DOHH2 (cell line): ENCODE data around the gene H1-8.

Source experiments
- EZH2phosphoT487 ChIP-seq: fragments of 200-600 bp; sonication (generic); IDR thresholded peaks from 2 replicates; pipeline ENCODE4 v1.6.1; 2017; ENCODE audit warnings: borderline replicate concordance, mild to moderate bottlenecking, antibody characterized with exemption, low read length, moderate library complexity, mixed read lengths
- TF ChIP-seq, protein P1 (sequence below): fragments of 200-600 bp; sonication (generic); IDR thresholded peaks from one replicate; pipeline ENCODE4 v1.5.1; 2014; ENCODE audit warnings: antibody characterized with exemption, mild to moderate bottlenecking, low read depth, low read length; ENCODE audit not compliant: poor library complexity, severe bottlenecking

- TF ChIP-seq, protein P1, sequence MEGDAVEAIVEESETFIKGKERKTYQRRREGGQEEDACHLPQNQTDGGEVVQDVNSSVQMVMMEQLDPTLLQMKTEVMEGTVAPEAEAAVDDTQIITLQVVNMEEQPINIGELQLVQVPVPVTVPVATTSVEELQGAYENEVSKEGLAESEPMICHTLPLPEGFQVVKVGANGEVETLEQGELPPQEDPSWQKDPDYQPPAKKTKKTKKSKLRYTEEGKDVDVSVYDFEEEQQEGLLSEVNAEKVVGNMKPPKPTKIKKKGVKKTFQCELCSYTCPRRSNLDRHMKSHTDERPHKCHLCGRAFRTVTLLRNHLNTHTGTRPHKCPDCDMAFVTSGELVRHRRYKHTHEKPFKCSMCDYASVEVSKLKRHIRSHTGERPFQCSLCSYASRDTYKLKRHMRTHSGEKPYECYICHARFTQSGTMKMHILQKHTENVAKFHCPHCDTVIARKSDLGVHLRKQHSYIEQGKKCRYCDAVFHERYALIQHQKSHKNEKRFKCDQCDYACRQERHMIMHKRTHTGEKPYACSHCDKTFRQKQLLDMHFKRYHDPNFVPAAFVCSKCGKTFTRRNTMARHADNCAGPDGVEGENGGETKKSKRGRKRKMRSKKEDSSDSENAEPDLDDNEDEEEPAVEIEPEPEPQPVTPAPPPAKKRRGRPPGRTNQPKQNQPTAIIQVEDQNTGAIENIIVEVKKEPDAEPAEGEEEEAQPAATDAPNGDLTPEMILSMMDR = no peak
- TF ChIP-seq EZH2phosphoT487 = no peak
Observed at GRCh38 chr3:129567176-129567705, 24.3 kb downstream of the H1-8 start.
